ENCODE data around the gene MSANTD2.

The MSANTD2 gene

GRCh38 chr11:124843616-124843910 is 43.4 kb upstream of the MSANTD2 start:
- no peaks in the 10 kb centered on the region for H3K79me2 ChIP-seq (ENCODE audit: insufficient read depth, low read length)
- no peaks in the 10 kb centered on the region for H3F3A ChIP-seq (ENCODE audit: insufficient read depth, low read length)
- no peaks in the 10 kb centered on the region for H3K9me2 ChIP-seq (ENCODE audit: low read depth, low read length)
- H3K36me3 ChIP-seq (ENCODE audit: insufficient read depth, low read length) = no peaks in the 10 kb centered on the region
- no peak overlapping the region for H3K4me3 ChIP-seq (ENCODE audit: low read depth, low read length, poor library complexity, severe bottlenecking)
- H2AFZ ChIP-seq (ENCODE audit: low read length) = no peak overlapping the region
- H3K4me2 ChIP-seq (ENCODE audit: low read length) = no peak overlapping the region
- 0 out of 2 replicates have a peak, but pooled peaks cover 4% of the 10 kb centered on the region for H3K27me3 ChIP-seq (ENCODE audit: insufficient read depth, low read length)
- H3K4me1 ChIP-seq (ENCODE audit: insufficient read depth, low read length, severe bottlenecking) = no peaks in the 10 kb centered on the region
- no peak overlapping the region for H3K27ac ChIP-seq (ENCODE audit: low read depth, low read length, poor library complexity, severe bottlenecking)
- TF ChIP-seq EZH2 (IDR thresholded peaks at IDR 0.05; ENCODE audit: borderline replicate concordance, low read length) (no peak), CTCF (IDR thresholded peaks at IDR 0.05; ENCODE audit: low read length) (no peak)
- H3K9ac ChIP-seq (ENCODE audit: low read length) = no peak overlapping the region
- H4K20me1 ChIP-seq (ENCODE audit: insufficient read depth, low read length) = no peaks in the 10 kb centered on the region
- H3K9me3 ChIP-seq (ENCODE audit: low read length) = no peaks in the 10 kb centered on the region

GRCh38 chr11:124842305-124842704 is 42.1 kb upstream of the MSANTD2 start:
- Histone ChIP-seq H3K9me2 (ENCODE audit: low read depth, low read length) (no peaks in the 10 kb centered on the region), H3K27me3 (ENCODE audit: insufficient read depth, low read length) (0 out of 2 replicates have a peak, but pooled peaks cover 4% of the 10 kb centered on the region), H3K36me3 (ENCODE audit: insufficient read depth, low read length) (no peaks in the 10 kb centered on the region), H3K4me3 (ENCODE audit: low read depth, low read length, poor library complexity, severe bottlenecking) (no peak overlapping the region), H3K4me1 (ENCODE audit: insufficient read depth, low read length, severe bottlenecking) (no peaks in the 10 kb centered on the region), H3K4me2 (ENCODE audit: low read length) (no peak overlapping the region), H3K9me3 (ENCODE audit: low read length) (no peaks in the 10 kb centered on the region), H3K27ac (ENCODE audit: low read depth, low read length, poor library complexity, severe bottlenecking) (no peak overlapping the region), H3K9ac (ENCODE audit: low read length) (no peak overlapping the region), H3F3A (ENCODE audit: insufficient read depth, low read length) (no peaks in the 10 kb centered on the region), H2AFZ (ENCODE audit: low read length) (no peak overlapping the region), H3K79me2 (ENCODE audit: insufficient read depth, low read length) (no peaks in the 10 kb centered on the region), H4K20me1 (ENCODE audit: insufficient read depth, low read length) (no peaks in the 10 kb centered on the region)
- TF ChIP-seq EZH2 (IDR thresholded peaks at IDR 0.05; ENCODE audit: borderline replicate concordance, low read length) = no peak
- TF ChIP-seq CTCF (IDR thresholded peaks at IDR 0.05; ENCODE audit: low read length) = no peak

GRCh38 chr11:124841840-124842239 is 41.6 kb upstream of the MSANTD2 start:
- Histone ChIP-seq H3K4me1 (ENCODE audit: insufficient read depth, low read length, severe bottlenecking) (no peaks in the 10 kb centered on the region), H3K9me3 (ENCODE audit: low read length) (no peaks in the 10 kb centered on the region), H3K4me3 (ENCODE audit: low read depth, low read length, poor library complexity, severe bottlenecking) (no peak overlapping the region), H3K79me2 (ENCODE audit: insufficient read depth, low read length) (no peaks in the 10 kb centered on the region), H3K36me3 (ENCODE audit: insufficient read depth, low read length) (no peaks in the 10 kb centered on the region), H3K4me2 (ENCODE audit: low read length) (no peak overlapping the region), H3K27me3 (ENCODE audit: insufficient read depth, low read length) (0 out of 2 replicates have a peak, but pooled peaks cover 4% of the 10 kb centered on the region), H2AFZ (ENCODE audit: low read length) (no peak overlapping the region), H4K20me1 (ENCODE audit: insufficient read depth, low read length) (no peaks in the 10 kb centered on the region), H3K27ac (ENCODE audit: low read depth, low read length, poor library complexity, severe bottlenecking) (no peak overlapping the region), H3K9me2 (ENCODE audit: low read depth, low read length) (no peaks in the 10 kb centered on the region), H3K9ac (ENCODE audit: low read length) (no peak overlapping the region), H3F3A (ENCODE audit: insufficient read depth, low read length) (no peaks in the 10 kb centered on the region)
- TF ChIP-seq CTCF (IDR thresholded peaks at IDR 0.05; ENCODE audit: low read length) (no peak), EZH2 (IDR thresholded peaks at IDR 0.05; ENCODE audit: borderline replicate concordance, low read length) (no peak)

All from OCI-LY1 (cell line).